ENCODE data around the gene CBFA2T2.

The CBFA2T2 gene

DNA sequence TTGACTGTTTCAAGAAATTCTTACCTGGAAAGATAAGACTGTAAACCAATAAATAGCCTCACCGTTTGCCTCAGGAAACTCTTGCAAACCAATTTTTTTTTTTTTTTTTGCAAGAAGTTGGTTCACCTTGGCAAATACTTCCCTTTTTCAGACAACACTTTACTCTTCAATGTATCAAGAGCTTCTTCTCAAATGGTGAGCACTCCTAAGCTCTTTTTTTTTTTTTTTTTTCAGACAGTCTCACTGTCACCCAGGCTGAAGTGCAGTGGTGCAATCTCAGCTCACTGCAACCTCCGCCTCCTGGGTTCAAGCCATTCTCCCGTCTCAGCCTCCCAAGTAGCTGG lies 23.6 kb upstream of the CBFA2T2 start:
- in situ Hi-C loops (cut with HindIII; ENCODE audit: low pct_ligation_motif_present, low sequenced_read_pairs) = no loop called here
- no peaks in the 10 kb centered on the region for H3K36me3 ChIP-seq (replicated peaks)
- H3K4me3 ChIP-seq (ENCODE audit: low read depth, low read length) = no peak overlapping the region
- H3K27ac ChIP-seq = no peak overlapping the region
- TF ChIP-seq, protein P1, sequence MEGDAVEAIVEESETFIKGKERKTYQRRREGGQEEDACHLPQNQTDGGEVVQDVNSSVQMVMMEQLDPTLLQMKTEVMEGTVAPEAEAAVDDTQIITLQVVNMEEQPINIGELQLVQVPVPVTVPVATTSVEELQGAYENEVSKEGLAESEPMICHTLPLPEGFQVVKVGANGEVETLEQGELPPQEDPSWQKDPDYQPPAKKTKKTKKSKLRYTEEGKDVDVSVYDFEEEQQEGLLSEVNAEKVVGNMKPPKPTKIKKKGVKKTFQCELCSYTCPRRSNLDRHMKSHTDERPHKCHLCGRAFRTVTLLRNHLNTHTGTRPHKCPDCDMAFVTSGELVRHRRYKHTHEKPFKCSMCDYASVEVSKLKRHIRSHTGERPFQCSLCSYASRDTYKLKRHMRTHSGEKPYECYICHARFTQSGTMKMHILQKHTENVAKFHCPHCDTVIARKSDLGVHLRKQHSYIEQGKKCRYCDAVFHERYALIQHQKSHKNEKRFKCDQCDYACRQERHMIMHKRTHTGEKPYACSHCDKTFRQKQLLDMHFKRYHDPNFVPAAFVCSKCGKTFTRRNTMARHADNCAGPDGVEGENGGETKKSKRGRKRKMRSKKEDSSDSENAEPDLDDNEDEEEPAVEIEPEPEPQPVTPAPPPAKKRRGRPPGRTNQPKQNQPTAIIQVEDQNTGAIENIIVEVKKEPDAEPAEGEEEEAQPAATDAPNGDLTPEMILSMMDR (IDR thresholded peaks at IDR 0.05; ENCODE audit: low read depth, low read length, missing control alignments) = no peak
- no peak for DNase-seq
- H3K27me3 ChIP-seq (replicated peaks) = no peaks in the 10 kb centered on the region

DNA sequence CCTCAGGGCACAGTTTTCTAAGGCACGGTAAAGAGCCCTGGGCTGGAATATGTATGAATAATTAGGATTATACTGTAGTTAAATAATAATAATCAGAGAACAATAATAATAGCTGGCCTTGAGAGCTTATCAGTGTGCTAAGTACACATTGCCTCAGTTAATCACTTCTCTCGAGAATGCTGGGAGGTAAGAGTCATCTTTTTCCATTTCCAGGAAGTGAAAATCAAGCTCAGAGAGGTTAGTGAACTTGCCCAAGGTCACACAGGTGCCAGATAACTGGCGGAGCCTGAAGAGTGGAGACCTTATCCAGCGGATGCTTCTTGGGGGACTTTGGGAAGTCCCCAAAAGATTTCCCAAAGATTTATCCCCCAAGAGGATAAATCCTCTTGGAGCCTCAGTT lies 19.4 kb upstream of the CBFA2T2 start:
- Histone ChIP-seq H3K27ac (no peak overlapping the region), H3K27me3 (replicated peaks) (no peaks in the 10 kb centered on the region), H3K36me3 (replicated peaks) (no peaks in the 10 kb centered on the region), H3K4me3 (ENCODE audit: low read depth, low read length) (no peak overlapping the region)
- TF ChIP-seq, protein P1 (IDR thresholded peaks at IDR 0.05; ENCODE audit: low read depth, low read length, missing control alignments) = no peak
- in situ Hi-C loops (cut with HindIII; ENCODE audit: low pct_ligation_motif_present, low sequenced_read_pairs) = no loop called here
- no peak for DNase-seq

DNA sequence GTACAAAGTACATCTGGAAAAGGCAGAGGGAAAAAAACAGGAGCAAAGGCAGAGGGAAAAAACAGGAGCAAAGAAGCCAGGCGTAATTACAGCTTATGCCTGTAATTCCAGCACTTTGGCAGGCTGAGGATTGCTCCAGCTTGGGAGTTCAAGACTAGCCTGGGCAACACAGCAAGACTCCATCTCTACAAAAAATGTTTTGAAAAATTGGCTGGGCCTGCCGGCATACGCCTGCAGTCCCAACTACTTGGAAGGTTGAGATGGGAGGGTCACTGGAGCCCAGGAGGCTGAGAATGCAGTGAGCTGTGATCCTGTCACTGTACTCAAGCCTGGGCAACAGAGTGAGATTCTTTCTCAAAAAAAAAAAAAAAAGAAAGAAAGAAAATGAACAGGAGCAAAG lies 19.0 kb upstream of the CBFA2T2 start:
- in situ Hi-C loops (cut with HindIII; ENCODE audit: low pct_ligation_motif_present, low sequenced_read_pairs) = no loop called here
- Histone ChIP-seq H3K36me3 (replicated peaks) (no peaks in the 10 kb centered on the region), H3K27me3 (replicated peaks) (peaks cover 2% of the 10 kb centered on the region), H3K4me3 (ENCODE audit: low read depth, low read length) (no peak overlapping the region), H3K27ac (no peak overlapping the region)
- DNase-seq = no peak
- TF ChIP-seq, protein P1 (IDR thresholded peaks at IDR 0.05; ENCODE audit: low read depth, low read length, missing control alignments) = no peak

DNA sequence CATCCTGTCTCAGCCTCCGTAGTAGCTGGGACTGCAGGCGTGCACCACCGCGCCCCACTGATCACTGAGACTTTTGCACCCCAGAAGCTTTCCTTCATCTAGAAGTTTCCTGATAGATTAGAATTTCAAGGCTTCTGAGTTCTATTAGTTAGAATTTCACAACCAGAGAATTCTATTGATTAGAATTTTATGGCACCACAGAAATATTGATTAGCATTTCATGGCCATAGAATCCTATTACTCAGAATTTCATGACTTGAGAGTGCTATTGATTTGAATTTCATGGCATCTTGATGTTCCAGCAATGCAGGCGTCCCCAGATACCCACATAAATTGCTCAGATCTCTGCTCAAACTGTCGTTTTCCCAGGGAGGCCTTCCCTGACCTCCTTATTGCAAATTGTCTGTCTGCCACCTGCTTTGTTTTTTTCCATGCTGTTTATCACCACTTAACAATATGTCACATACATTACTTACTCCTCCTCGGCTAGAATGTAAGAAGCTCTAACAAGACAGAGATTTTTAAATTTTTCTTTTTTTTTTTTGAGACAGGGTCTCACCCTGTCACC lies 16.9 kb upstream of the CBFA2T2 start:
- H3K27ac ChIP-seq = no peak overlapping the region
- H3K36me3 ChIP-seq (replicated peaks) = no peaks in the 10 kb centered on the region
- no peak for DNase-seq
- in situ Hi-C loops (cut with HindIII; ENCODE audit: low pct_ligation_motif_present, low sequenced_read_pairs) = no loop called here
- TF ChIP-seq, protein P1 (IDR thresholded peaks at IDR 0.05; ENCODE audit: low read depth, low read length, missing control alignments) = no peak
- no peak overlapping the region for H3K4me3 ChIP-seq (ENCODE audit: low read depth, low read length)
- peaks cover 2% of the 10 kb centered on the region for H3K27me3 ChIP-seq (replicated peaks)

DNA sequence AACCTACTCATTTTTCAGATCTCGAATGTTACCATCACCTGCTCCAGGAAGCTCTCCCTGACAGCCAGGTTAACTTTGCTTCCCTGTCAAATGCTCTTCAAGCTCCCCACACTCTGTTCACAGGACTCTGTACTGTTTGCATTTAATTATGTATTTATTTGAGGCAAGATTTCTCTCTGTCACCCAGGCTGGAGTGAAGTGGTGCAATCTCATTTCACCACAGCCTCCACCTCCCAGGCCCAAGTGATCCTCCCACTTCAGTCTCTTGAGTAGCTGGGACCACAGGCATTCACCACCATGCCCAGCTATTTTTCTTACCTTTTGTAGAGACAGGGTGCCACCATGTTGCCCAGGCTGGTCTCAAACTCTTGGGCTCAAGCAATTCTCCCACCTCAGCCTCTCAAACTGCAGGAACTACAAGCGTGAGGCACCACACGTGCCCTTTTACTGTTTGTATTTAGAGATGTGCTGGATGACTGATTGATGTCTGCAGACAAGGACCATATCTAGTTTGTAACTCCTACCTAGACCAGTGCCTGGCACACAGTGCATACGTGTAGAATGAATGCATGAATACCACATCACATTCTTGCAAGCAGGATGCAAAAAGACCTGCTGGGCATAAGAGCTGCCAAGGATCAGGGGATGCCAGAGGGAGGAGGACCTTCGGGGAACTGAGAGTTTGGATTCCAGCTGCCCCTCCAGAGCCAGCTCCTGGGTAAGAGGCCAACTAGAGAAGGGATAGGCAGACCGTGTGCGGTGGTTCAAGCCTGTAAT lies 15.6 kb upstream of the CBFA2T2 start:
- H3K4me3 ChIP-seq (ENCODE audit: low read depth, low read length) = no peak overlapping the region
- TF ChIP-seq, protein P1 (IDR thresholded peaks at IDR 0.05; ENCODE audit: low read depth, low read length, missing control alignments) = no peak
- DNase-seq = no peak
- H3K27me3 ChIP-seq (replicated peaks) = peaks cover 2% of the 10 kb centered on the region
- H3K36me3 ChIP-seq (replicated peaks) = no peaks in the 10 kb centered on the region
- in situ Hi-C loops (cut with HindIII; ENCODE audit: low pct_ligation_motif_present, low sequenced_read_pairs) = no loop called here
- H3K27ac ChIP-seq = no peak overlapping the region
